HEK293 (cell line): Measurements from ENCODE around the gene CUZD1.
A peak's percentile ranks its signal among the peaks of the same experiment; 100 is the strongest.

Experiments
- CTCF ChIA-PET: fragments of 350-600 bp; formaldehyde crosslinking; extraction: SDS; loops from one replicate; lab custom pipeline; 2021; ENCODE audit warnings: antibody characterized with exemption; lab: Yijun Ruan, JAX
- POLR2A ChIA-PET: fragments of 300-600 bp; formaldehyde crosslinking; extraction: SDS; loops from one replicate; lab custom pipeline; 2020; ENCODE audit warnings: antibody characterized with exemption, inconsistent platforms; lab: Yijun Ruan, JAX
- H3K27ac ChIP-seq: fragments of 200-500 bp; sonication (Bioruptor generic); 2 replicates; pipeline ENCODE4 v1.5.1; 2014; ENCODE audit warnings: low read depth, low read length, control low read depth, inconsistent platforms; ENCODE audit errors: extremely low read depth
- H3K36me3 ChIP-seq, 2 experiments: fragments of 200-500 bp in 1 of 2; sonication (Bioruptor generic) in 1 of 2; 1 replicate in 1 of 2; 2 replicates in 1 of 2; pipeline ENCODE4 v1.5.1; 2014 to 2017; ENCODE audit warnings: inconsistent platforms in 2 of 2, low read length in 2 of 2; ENCODE audit not compliant: control insufficient read depth in 2 of 2, insufficient read depth in 1 of 2
- H3K4me1 ChIP-seq: fragments of 200-500 bp; sonication (Bioruptor generic); 2 replicates; pipeline ENCODE4 v1.5.1; 2014; ENCODE audit warnings: mild to moderate bottlenecking, low read length, inconsistent platforms; ENCODE audit not compliant: control insufficient read depth, insufficient read depth
- H3K4me3 ChIP-seq: 2 replicates; pipeline ENCODE4 v1.5.1; 2011; ENCODE audit warnings: low read depth, mild to moderate bottlenecking, control low read depth, low read length, moderate library complexity
- H3K9me3 ChIP-seq: fragments of 200-500 bp; sonication (Bioruptor generic); 2 replicates; pipeline ENCODE4 v1.5.1; 2014; ENCODE audit warnings: low read depth, low read length, inconsistent platforms; ENCODE audit not compliant: control insufficient read depth, insufficient read depth
- ATF2 ChIP-seq: fragments of 450-650 bp; formaldehyde crosslinking; IDR thresholded peaks from 2 replicates; pipeline ENCODE4 v1.5.1; 2016; ENCODE audit warnings: missing biosample characterization, missing genetic modification characterization, low read depth
- FEZF1 ChIP-seq: fragments of 450-650 bp; formaldehyde crosslinking; IDR thresholded peaks from 2 replicates; pipeline ENCODE4 v1.5.1; 2016; ENCODE audit warnings: missing biosample characterization, missing genetic modification characterization
- GFI1B ChIP-seq: fragments of 450-650 bp; formaldehyde crosslinking; IDR thresholded peaks from 2 replicates; pipeline ENCODE4 v1.5.1; 2016; ENCODE audit warnings: missing biosample characterization, missing genetic modification characterization
- GLI4 ChIP-seq: fragments of 450-650 bp; formaldehyde crosslinking; IDR thresholded peaks from 2 replicates; pipeline ENCODE4 v1.5.1; 2016; ENCODE audit warnings: missing biosample characterization, missing genetic modification characterization
- KLF8 ChIP-seq: fragments of 450-650 bp; formaldehyde crosslinking; IDR thresholded peaks from 2 replicates; pipeline ENCODE4 v1.5.1; 2016; ENCODE audit warnings: missing biosample characterization, missing genetic modification characterization
- REST ChIP-seq: fragments of 450-650 bp; formaldehyde crosslinking; IDR thresholded peaks from 2 replicates; pipeline ENCODE4 v1.5.1; 2016; ENCODE audit warnings: missing biosample characterization, missing genetic modification characterization
- SCRT1 ChIP-seq: fragments of 450-650 bp; formaldehyde crosslinking; IDR thresholded peaks from 2 replicates; pipeline ENCODE4 v1.5.1; 2016; ENCODE audit warnings: missing biosample characterization, missing genetic modification characterization, borderline replicate concordance
- ZFP69B ChIP-seq: fragments of 450-650 bp; formaldehyde crosslinking; IDR thresholded peaks from 2 replicates; pipeline ENCODE4 v1.5.1; 2016; ENCODE audit warnings: missing biosample characterization, missing genetic modification characterization
- ZNF114 ChIP-seq: fragments of 450-650 bp; formaldehyde crosslinking; IDR thresholded peaks from 2 replicates; pipeline ENCODE4 v1.5.0; 2017; ENCODE audit warnings: missing biosample characterization, missing genetic modification characterization
- ZNF184 ChIP-seq: fragments of 450-650 bp; IDR thresholded peaks from 2 replicates; pipeline ENCODE4 v1.5.1; 2018; ENCODE audit warnings: missing biosample characterization, mild to moderate bottlenecking, missing genetic modification characterization
- ZNF248 ChIP-seq: fragments of 450-650 bp; formaldehyde crosslinking; IDR thresholded peaks from 2 replicates; pipeline ENCODE4 v1.5.1; 2017; ENCODE audit warnings: missing biosample characterization, missing genetic modification characterization
- ZNF274 ChIP-seq, 2 experiments: fragments of 200-500 bp in 1 of 2; fragments of 450-650 bp in 1 of 2; sonication (Bioruptor generic) in 1 of 2; formaldehyde crosslinking in 1 of 2; IDR thresholded peaks; 2 replicates each; pipeline versions ENCODE4 v1.5.1 to v1.6.1; 2014 to 2016; ENCODE audit warnings: borderline replicate concordance in 1 of 2, inconsistent platforms in 1 of 2, low read length in 1 of 2, missing biosample characterization in 1 of 2, missing genetic modification characterization in 1 of 2
- ZNF398 ChIP-seq: fragments of 450-650 bp; formaldehyde crosslinking; IDR thresholded peaks from 2 replicates; pipeline ENCODE4 v1.5.1; 2017; ENCODE audit warnings: missing biosample characterization, missing genetic modification characterization
- ZNF558 ChIP-seq: fragments of 450-650 bp; formaldehyde crosslinking; IDR thresholded peaks from 2 replicates; pipeline ENCODE4 v1.5.1; 2016; ENCODE audit warnings: missing biosample characterization, missing genetic modification characterization
- ZNF580 ChIP-seq: fragments of 450-650 bp; formaldehyde crosslinking; IDR thresholded peaks from 2 replicates; pipeline ENCODE4 v1.5.1; 2016; ENCODE audit warnings: missing biosample characterization, missing genetic modification characterization
- ZNF843 ChIP-seq: fragments of 450-650 bp; formaldehyde crosslinking; IDR thresholded peaks from 2 replicates; pipeline ENCODE4 v1.5.1; 2016; ENCODE audit warnings: missing biosample characterization, missing genetic modification characterization
- ZSCAN18 ChIP-seq: fragments of 450-650 bp; formaldehyde crosslinking; IDR thresholded peaks from 2 replicates; pipeline ENCODE4 v1.5.1; 2016; ENCODE audit warnings: missing biosample characterization, missing genetic modification characterization
- ZSCAN30 ChIP-seq: fragments of 450-650 bp; IDR thresholded peaks from 2 replicates; pipeline ENCODE4 v1.5.1; 2018; ENCODE audit warnings: missing biosample characterization, mild to moderate bottlenecking, missing genetic modification characterization, moderate library complexity

The CUZD1 gene

GRCh38 chr10:122796796-122797195 lies 48.9 kb downstream of the CUZD1 start (continued):
- TF ChIP-seq ZSCAN18 (tag by site-specific recombination) (no peak), ZNF580 (tag by site-specific recombination) (no peak), FEZF1 (tag by site-specific recombination) (no peak), GFI1B (no peak), SCRT1 (tag by site-specific recombination) (no peak), ZNF274 (IDR thresholded peaks at IDR 0.05; ENCODE audit: low read length) (no peak), ZNF274 (tag by site-specific recombination; IDR thresholded peaks at IDR 0.05; ENCODE audit: borderline replicate concordance) (no peak)

- CTCF ChIA-PET = no interaction called here
- H3K36me3 ChIP-seq = no peaks in the 10 kb centered on the region
- POLR2A ChIA-PET = interaction anchor here (0.7 kb wide), 1 partner anchor 100 kb away, joined by 3 read pairs; no protein-coding TSS in a partner anchor
- H3K4me1 ChIP-seq = no peaks in the 10 kb centered on the region
- H3K27ac ChIP-seq = no peak overlapping the region
- no peaks in the 10 kb centered on the region for H3K9me3 ChIP-seq
- no peak overlapping the region for H3K4me3 ChIP-seq
- TF ChIP-seq ZSCAN30 (tag by site-specific recombination) (no peak), GLI4 (no peak), ZNF398 (tag by site-specific recombination) (no peak), ZFP69B (tag by site-specific recombination) (no peak), ZNF248 (no peak), ZNF558 (no peak), ZNF843 (no peak), KLF8 (tag by site-specific recombination) (no peak), ZNF114 (no peak), ATF2 (no peak)
These were observed 49.7 kb downstream of the CUZD1 start for GRCh38 chr10:122795924-122796323.

GRCh38 chr10:122786269-122786668 lies 59.4 kb downstream of the CUZD1 start:
- ChIA-PET CTCF (interaction anchor here (0.6 kb wide), 1 partner anchor 159 kb away, joined by 4 read pairs; no protein-coding TSS in a partner anchor), POLR2A (no interaction called here)
- Histone ChIP-seq H3K36me3 (no peaks in the 10 kb centered on the region), H3K4me3 (no peak overlapping the region), H3K4me1 (no peaks in the 10 kb centered on the region), H3K9me3 (no peaks in the 10 kb centered on the region), H3K27ac (no peak overlapping the region)
- TF ChIP-seq ZNF184 (no peak), REST (peak; percentile 96)
